ENCODE data around the gene KIAA1549.

DNA sequence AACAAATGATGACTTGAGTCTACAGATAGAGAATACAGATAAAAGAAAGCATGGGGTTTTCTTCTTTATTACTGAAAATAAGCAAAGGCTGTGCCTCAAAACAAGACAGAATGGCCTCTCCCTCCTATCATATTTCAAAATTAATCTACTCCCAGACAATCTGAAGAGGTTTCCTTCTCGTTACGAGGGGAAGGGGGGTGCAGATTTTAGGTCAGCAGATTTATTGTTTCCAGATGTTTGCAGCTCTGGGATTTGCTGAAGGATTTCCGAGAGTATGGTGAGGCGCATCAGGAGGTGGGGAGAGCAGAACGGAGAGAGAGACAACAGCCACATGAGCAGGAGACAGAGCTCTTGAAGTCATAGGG, 89.8 kb downstream of the KIAA1549 start:
- TF ChIP-seq, protein P1, sequence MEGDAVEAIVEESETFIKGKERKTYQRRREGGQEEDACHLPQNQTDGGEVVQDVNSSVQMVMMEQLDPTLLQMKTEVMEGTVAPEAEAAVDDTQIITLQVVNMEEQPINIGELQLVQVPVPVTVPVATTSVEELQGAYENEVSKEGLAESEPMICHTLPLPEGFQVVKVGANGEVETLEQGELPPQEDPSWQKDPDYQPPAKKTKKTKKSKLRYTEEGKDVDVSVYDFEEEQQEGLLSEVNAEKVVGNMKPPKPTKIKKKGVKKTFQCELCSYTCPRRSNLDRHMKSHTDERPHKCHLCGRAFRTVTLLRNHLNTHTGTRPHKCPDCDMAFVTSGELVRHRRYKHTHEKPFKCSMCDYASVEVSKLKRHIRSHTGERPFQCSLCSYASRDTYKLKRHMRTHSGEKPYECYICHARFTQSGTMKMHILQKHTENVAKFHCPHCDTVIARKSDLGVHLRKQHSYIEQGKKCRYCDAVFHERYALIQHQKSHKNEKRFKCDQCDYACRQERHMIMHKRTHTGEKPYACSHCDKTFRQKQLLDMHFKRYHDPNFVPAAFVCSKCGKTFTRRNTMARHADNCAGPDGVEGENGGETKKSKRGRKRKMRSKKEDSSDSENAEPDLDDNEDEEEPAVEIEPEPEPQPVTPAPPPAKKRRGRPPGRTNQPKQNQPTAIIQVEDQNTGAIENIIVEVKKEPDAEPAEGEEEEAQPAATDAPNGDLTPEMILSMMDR (IDR thresholded peaks at IDR 0.05), result no peak
- TF ChIP-seq POLR2A (IDR thresholded peaks at IDR 0.05) (no peak), EP300 (IDR thresholded peaks at IDR 0.05) (no peak)

Data from stomach (tissue), 4 donors.